Left renal pelvis (tissue), 4 donors: ENCODE data around the gene SEZ6L2. TPM values are rescaled to one million over a fixed set of nuclear protein-coding genes. Genes with fewer than 3 reads are reported as not detected.
A peak's percentile ranks its signal among the peaks of the same experiment; 100 is the strongest.
"Not testable (repeated sequence)": the region's sequence is repeated elsewhere in the genome, so short reads cannot be mapped to it uniquely, and the experiment has no call there.

Source experiments
- DNase-seq, 4 donors: peaks; one replicate each; pipeline ENCODE4 v3.0.0-alpha.2; 2013; ENCODE audit warnings: low read depth in 4 of 4, low spot score in 3 of 4
- polyA plus RNA-seq, 4 donors: library from polyadenylated mRNA; unstranded; fragments of 120-200 nt; gene quantifications; one replicate each; pipeline ENCODE4 v1.2.1, GENCODE V29; 2013; ENCODE audit not compliant: insufficient read length in 4 of 4

SEZ6L2 gene
- polyA plus RNA-seq, result 10 to 100 TPM in 3 of 4 donors, 1 to 10 TPM in 1; 9.5 to 11.8 (median 10.9) TPM

- peak in 3 of 4 donors; percentile 48 to 60 (median 50) for DNase-seq
Measured at GRCh38 chr16:29899516-29900101, at the start of gene SEZ6L2. SEZ6L2 (minus strand) TSS chr16:29899550; CDS start chr16:29899019, 531 bp downstream.

DNA sequence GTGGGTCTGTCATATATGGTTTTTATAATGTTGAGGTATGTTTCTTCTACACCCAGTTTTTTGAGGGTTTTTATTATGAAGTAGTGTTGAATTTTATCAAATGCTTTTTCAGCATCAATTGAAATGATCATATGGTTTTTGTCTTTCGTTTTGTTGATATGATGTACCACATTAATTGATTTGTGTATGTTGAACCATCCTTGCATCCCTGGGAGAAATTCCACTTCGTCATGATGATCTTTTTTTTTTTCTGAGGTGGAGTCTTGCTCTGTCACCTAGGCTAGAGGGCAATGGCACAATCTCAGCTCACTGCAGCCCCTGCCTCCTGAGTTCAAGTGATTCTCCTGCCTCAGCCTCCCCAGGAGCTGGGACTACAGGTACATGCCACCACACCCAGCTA, 48.5 kb upstream of the SEZ6L2 start:
- no peak for DNase-seq

GRCh38 chr16:29943846-29944799, 44.8 kb upstream of the SEZ6L2 start:
- peak in 3 of 4 donors; percentile 73 to 77 (median 77) for DNase-seq

DNA sequence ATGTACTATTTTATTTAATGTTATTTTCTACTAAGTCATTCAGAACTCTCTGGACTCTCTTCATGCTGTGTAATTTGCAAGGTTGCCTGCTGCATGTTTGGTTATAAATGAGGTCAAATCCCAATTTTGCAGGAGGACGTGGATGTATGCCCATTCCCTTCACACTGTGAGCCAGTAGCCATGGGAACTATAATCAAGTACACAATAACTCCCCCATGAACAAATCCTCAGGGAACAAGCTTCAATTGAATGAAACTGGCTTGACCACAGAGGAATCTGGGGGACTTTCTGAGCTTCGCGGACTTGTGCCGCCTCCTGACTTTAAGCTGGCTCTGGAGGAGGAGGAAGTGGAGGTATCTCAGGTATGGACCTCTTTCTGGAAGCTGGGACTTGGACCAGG, 41.3 kb upstream of the SEZ6L2 start:
- no peak for DNase-seq

DNA sequence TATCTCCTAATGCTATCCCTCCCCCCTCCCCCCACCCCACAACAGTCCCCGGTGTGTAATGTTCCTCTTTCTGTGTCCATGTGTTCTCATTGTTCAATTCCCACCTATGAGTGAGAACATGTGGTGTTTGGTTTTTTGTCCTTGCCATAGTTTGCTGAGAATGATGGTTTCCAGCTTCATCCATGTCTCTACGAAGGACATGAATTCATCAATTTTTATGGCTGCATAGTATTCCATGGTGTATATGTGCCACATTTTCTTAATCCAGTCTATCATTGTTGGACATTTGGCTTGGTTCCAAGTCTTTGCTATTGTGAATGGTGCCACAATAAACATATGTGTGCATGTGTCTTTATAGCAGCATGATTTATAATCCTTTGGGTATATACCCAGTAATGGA, 32.4 kb upstream of the SEZ6L2 start:
- DNase-seq, result not testable (repeated sequence)

DNA sequence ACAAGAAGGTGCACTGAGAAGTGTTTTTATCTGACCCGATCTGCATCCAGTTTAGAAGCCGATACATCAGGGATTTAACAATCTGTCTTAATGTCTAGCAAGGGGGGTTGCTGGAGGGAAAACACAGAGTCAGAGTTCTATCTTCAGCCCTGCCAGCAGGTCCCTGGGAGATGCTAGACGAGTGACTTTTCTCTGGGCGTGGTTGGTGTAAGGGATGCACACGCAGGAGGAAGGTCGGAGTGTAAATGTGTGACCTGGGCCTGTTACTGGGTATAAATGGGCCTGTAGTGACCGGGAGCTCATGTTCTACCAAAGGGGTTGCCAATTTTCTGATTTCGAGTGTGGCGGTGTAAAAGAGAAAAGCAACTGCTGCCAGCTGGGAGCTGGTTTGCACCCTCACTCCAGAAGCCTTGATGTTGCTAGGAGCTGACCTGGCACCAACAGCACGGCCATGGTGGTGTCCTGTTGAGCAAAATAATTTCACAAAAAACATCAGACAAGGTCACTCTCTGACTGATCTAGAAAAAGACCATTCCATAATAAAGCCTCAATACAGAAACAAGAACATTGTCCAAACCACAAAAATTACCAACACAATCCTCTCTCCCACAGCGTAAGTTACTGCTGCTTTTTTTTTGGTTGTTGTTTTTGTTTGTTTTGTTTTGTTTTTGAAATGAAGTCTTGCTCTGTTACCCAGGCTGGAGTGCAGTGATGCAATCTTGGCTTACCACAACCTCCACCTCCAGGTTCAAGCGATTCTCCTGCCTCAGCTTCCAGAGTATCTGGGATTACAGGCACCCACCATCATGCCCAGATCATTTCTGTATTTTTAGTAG, 27.9 kb upstream of the SEZ6L2 start:
- no peak for DNase-seq

DNA sequence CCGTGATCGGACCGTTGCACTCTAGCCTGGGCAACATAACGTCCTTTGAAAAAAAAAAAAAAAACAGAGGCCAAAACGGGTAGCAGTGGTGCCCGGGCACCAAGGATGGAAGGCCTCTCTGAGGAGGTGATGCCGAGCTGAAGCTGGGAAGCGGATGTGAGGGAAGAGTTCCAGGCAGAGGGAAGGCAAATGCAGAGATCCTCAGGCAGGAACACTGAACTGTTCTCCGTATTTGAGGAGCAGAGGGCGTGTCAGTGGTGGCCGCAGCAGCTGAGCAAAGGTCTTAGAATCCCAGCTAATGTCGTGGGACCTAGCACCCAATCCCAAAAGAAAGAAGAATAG, 27.3 kb upstream of the SEZ6L2 start:
- peak in 1 of 4 donors; percentile 18 for DNase-seq

DNA sequence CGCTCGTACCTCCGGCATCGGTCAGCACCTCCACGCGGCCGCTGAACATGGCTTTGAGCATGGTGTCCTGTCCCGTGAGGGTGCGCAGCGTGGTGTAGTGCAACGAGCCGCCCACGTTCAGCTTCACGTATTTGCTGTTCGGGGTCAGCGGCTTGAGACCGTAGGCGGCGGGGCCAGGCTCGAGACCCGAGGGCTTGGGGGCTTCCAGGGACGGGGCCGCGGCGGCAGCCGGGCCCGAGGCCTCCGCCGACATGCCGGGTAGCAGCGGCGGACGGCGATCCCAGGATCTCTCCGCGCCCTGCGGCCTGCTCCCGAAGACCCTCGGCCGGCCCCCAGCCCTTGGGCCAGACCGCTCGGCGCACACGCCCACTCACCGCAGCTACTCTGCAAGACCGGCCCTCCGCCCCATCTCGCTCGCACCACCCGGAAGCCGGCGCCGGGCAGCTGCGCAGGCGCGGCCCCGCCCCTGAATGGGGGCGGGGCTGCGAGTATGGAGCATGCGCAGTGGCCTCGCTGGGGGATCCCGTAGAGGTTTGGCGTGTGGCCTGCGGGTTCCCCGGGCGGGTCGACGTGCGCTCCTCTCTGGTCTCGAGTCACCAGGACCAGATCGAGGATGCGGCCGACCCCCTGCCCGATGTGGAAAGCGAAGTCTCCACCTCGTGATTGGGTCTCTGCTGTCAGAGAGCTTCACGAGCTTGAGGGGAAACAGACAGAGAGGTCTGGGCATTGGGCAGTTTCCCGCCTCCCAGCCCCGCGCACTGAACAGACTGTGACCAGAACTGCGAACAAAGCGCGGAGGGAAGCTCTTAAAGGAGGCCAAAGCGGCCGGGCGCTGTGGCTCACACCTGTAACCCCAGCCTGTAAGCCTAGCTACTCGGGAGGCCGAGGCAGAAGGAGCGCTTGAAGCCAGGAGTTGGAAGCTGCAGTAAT, 26.7 kb upstream of the SEZ6L2 start, which contains the start of gene KCTD13:
Gene KCTD13 (minus strand): TSS at position 446 of the 930 bp plus-strand sequence. CDS start 193 bp downstream, at position 253.
- DNase-seq, result peak; percentile 74 to 85 (median 81)

DNA sequence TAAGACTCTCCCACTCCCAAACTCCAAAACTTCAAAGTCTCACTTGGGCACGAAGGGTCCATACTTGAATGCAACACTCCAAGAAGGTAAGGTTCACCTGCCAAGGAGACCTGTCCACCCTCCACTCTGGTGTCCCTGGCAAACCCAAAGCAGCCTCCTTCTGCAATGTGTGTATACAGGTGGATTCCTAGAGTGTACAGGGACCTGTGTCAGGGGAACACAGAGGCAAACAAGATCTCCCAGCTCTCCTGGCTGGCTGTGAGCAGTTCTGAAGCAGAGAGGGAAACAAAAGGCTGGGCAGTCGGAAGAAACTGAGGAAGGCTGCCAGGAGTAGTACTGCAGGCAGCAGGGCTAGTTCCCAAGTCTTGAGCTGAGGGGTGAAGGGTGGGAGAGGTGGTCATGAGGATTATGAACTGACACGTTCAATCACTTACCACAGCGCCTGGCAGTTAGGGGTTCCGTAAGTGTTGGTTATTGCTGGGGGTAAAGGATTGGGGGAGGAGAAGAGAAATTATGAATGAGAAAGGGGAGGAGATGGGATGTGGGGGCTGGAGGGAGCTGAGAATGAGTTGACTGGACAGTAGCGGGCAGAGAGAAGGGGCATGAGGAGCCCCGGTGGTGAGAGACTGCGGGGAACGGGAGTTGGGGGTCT, 25.9 kb upstream of the SEZ6L2 start:
- DNase-seq, result no peak

DNA sequence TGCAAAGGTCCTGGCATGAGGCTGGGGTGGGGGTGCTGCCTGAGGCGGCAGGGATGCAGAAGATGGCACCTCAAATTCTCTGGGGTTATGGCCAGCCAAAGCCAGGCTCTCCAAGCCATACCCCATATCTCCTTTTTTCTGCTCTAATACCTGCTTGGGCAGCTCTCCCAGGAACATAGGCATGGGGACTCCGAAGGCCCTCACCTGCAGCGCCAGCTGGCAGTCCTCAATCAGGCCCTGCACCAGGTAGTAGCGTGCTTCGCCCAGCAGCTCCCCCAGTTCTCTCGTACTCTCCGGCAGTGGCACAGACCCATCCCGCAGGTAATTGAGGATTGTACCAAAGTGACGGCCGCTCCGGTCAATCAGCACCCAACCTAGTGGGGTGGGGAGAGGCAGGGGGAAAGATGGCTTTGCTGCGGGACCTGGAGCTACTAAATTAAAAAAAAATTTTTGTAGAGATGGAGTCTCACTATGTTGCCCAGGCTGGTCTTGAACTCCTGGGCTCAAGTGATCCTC, 23.7 kb upstream of the SEZ6L2 start:
- DNase-seq, result no peak

DNA sequence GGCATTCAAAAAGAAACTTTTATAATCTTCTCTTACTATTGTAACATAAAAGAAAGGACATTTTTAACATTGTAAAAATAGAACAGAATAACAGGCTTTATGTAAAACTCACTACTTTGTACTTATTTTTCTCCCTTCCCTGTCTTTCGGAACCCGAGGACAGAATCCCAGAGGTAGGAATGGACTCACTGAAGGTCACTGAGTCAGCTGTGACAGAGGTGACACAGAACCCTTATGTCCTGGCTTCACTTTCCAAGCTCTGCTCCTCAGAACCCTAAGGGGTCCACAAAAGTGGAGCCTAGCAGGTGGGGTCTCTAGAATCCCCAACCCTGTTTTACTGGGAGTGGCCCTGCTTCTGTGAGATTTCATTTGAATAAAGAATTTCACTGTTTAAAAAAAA, 23.0 kb upstream of the SEZ6L2 start:
- DNase-seq, result no peak

DNA sequence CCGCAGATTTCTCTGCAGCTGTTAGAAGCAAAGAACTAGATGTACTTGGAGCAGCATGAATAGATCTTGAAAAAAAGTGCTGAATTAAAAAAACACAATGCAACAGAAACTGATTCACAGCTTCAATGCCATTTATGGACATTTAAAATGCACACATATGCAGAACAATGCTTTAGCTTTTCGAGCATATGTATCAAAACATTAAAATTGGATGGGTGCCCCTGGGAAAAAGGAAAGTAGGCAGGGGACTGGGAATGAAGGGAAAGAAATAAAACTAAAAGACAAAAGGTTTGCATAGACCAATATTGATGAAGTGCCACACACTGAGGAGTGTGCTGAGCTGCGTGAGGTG, 21.7 kb upstream of the SEZ6L2 start:
- DNase-seq, result no peak

- no peak for DNase-seq
Measured at GRCh38 chr16:29920288-29921033, 21.1 kb upstream of the SEZ6L2 start.

- no peak for DNase-seq
Measured at GRCh38 chr16:29916979-29917378, 17.6 kb upstream of the SEZ6L2 start.

GRCh38 chr16:29915590-29916247, 16.4 kb upstream of the SEZ6L2 start:
- DNase-seq, result no peak

GRCh38 chr16:29913514-29913913, 14.2 kb upstream of the SEZ6L2 start:
- no peak for DNase-seq

DNA sequence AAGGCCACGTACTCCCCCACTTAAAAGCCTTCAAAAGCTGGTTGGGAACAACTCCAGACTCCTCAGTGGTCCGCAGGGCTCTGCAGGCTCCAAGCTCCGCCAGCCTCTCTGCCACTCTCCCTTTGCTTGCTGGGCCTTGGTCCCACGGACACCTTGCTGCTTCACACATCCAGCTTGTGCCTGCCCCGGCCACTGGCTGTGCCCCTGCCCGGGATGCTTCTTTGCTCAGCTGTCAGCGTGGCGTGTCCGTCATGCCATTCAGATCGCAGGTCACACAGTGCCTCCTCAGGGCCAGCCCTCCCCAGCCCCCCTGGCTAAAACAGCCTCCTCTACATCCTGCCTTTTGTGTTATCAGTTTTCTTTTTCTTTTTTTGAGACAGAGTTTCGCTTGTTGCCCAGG, 12.7 kb upstream of the SEZ6L2 start:
- no peak for DNase-seq

DNA sequence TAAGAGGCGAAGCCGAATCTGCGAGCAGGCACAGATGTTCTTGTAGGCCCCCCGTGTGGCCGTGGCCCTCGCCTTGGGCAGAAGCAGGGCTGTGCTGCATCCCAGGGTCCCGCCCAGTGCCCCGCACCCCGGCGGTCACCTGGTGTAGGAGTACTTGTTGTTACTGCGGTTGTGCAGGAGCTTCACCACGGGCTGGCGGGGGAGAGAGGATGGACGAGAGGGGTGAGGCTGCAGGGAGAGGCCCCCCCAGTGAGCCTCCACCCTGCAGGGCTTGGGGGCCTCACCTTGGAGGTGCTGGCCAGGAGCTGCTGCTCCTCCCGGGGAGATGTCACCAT, 12.3 kb upstream of the SEZ6L2 start:
- DNase-seq, result no peak
